ENCODE measurements around the gene PDCL3.

The PDCL3 gene

DNA sequence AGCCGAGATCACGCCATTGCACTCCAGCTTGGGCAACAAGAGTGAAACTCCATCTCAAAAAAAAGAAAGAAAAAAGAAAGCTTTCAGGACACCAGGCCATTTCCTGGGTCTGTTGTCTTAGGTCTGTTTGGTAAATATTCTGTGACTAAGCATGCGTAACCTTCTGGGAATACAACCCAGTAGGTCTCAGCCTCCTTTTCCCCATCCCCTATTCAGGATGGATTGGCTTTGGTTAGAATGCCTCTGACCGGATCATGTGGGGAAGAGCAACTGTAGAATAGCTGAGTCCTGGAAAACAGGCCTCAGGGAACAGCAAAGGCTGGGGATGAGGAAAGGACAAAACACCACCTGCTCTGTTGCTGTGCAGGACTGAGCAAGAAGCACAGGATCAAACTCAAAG lies 1.6 kb upstream of the PDCL3 start:
- no peak for DNase-seq

DNA sequence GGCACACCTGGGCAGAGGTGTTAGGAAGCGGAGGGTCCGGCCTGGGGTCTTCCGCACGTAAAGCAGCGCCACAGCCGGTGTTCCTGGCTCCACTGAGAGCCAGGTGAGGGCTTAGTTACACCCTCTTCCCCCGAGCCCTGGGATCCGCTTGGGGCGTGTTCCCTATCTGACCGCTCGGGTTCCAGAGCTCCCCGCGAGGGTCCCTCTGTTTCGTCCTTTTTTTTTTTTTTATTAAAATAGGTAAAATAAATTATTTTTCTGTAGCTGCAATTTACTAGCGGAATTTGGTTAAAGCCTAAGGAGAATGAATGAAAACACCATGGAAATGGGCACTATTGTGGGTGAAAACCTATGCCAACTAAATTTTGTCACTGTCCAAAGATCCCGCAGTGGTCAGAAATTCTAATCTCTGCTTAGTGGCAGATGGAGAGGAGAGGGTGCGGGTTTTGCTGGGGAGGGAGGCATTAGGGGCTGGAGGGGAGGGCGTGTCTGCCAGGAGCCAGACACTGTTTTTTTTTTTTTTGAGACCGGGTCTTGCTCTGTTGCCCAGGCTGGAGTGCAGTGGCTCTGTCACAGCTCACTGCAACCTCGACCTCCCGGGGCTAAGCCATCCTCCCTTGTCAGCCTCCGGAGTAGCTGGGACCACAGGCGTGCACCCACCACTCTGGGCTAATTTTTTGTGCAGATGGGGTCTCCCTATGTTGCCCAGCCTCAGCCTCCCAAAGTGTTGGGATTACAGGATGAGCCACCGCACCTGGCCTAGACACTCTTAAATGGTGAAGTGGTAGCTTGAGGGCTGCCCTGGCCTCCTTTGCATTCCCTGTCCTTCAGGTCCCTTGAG lies 834 bp downstream of the PDCL3 start:
- DNase-seq = no peak

DNA sequence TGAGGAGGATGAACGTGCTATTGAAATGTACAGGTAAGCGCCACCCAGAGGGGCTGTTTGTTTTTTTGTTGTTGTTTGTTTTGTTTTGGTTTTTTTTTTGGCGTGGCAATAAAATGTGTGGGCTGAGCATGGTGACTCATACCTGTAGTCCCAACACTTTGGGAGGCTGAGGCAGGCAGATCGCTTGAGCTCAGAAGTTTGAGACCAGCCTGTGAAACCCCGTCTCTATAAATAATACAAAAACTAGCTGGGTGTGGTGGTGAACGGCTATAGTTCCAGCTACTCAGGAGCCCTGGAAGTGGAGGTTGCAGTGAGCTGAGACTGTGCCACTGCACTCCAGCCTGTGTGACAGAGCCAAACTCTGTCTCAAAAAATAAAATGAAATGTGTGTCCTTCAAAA lies 6.2 kb downstream of the PDCL3 start:
- DNase-seq = no peak

DNA sequence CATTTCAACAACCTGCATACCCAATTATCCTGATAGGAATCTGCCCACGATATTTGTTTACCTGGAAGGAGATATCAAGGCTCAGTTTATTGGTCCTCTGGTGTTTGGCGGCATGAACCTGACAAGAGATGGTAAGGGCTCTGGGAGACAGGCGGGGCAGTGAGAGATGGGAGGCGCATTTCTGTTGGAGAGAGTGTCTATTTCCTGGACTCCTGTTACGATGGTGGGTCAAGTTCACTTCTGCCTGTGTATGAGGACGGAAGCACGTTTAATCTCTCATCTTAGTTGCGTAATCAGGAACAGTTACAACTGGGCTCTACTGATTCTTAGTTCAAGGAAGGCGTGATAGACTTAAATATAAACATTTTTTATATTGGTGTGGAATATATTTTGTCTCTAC lies 8.9 kb downstream of the PDCL3 start:
- no peak for DNase-seq

DNA sequence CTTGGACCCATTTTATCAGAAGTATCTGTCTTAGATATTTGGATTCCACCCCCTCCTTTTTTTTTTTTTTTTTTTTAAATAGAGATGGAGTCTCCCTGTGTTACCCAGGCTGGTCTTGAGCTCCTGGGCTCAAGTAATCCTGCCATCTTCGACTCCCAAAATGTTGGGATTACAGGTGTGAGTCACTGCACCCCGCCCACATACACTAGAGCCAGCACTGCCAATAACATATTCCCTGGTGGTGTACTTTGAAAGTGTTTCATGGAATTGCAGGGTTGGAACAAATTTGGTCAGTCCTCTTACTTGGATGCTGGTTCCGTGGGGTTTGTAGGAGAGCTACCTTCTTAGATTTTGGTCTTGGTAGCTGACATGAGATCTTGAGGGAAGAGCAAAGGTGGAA lies 15.0 kb downstream of the PDCL3 start:
- DNase-seq = no peak

DNA sequence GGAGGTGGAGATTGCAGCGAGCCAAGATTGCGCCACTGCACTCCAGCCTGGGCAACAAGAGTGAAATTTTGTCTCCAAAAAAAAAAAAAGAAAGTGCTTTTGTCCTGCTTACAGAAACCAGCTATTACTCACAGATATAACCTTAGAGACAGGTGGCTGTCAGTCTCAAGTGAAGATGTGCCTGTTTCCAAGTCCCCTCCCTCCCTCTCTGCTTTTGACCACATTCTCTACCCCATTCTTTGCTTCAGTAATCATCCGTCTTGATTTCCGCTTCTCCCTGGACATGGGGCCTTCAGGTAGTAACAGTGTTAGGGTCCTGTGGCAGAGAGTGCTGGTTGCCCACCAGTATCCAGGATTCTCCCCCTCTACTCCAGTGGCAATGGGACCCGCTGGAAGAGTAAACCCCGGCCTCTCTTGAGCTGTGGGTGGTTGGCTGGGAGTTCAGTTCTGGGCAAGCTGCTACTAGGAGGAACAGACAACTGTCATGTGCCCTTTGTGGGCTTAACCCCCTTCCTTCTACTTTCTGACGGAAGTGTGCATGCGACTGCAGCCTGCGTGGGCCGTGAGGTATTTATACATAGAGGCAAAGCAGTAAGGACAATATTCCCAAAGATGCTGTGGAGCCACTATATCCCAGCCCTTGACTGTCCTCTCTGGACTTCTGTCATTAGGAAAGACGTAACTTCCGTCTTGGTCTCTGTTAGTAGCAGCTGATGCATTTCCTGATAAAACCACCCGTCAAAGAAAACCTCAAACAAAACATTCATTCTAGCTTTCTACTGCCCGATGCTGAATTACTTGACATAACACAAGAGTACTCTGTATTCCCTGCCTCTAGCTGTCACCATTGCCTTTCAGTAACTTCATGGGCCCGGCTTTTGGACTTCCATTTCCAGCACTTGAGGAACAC lies 17.8 kb downstream of the PDCL3 start:
- no peak for DNase-seq

DNA sequence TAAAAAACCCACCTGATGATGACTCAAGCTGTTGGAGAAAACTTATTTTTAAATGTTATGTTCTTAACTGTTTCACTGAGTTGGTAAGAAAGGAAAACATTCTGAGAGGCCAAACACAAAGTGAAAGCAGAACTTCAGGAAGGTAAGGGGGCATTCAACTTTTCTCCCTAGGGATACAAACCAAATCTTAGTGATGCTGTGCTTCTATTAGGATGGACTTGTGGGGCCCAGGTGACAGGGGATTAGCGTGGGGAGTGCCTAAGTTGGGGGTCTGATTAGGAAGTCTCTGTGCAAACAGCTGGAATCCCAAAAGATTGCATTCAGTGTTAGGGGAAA lies 18.5 kb downstream of the PDCL3 start:
- no peak for DNase-seq

DNA sequence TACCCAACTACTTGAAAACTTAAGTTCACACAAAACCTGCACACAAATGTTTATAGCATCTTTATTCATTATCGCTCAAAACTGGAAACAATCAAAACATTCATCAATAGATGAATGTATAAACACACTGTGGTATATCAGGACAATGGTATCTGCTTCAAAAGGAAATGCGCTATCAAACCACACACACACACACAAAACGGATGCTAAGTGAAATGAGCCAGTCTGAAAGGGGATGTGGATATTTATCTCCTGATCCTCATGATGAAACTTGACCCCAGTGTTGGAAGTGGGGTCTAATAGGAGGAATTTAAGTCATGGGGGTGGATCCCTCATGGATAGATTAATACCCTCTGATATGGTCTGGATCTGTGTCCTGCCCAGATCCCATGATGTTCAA lies 22.0 kb downstream of the PDCL3 start:
- DNase-seq = no peak

DNA sequence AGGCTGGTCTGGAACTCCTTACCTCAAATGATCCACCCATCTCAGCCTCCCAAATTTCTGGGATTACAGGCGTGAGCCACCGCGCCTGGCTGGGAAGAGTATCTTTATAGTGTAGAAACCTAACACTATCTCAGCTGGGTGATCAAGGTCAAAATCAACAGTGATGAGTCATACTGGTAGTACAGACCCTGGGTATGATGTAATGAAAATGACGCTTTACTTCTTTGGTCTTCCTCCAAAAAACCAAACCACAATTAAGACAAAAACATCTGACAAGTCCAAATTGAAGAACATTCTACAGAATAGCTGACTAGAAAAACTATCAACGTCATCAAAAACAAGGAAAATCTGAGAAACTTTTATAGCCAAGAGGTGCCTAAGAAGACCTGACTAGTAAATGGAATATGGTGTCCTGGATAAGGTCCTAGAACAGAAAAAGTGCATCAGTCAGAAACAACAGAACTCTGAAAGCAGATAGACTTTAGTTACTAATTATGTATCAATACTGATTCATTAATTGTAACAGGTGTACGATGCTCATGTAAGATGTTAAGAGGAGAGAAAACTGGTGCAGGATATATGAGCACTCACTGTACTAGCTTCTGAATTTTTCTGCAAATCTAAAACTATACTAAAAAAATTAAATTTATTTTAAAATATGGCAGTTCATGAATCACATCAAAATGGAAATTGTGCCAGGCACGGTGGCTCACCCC lies 25.4 kb downstream of the PDCL3 start:
- DNase-seq = no peak

DNA sequence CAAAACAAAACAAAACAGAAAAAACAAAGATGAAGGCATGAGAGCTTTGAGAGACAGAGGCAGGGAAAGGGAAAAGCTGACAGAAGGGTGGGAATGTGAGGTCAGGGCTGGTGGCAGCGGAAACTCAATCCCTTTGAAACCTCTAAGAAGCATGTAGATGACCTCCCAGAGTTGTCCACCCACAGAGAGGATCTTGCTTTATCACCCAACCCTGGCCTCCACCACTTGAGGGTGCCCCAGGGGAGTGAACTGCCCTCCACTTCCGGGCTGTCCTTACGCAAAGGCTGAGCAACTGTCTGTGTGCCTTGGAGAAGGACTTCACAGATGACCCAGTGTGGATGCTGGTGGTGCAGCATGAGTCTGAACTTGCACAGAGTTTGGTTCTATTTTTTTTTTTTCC lies 26.7 kb downstream of the PDCL3 start:
- no peak for DNase-seq

DNA sequence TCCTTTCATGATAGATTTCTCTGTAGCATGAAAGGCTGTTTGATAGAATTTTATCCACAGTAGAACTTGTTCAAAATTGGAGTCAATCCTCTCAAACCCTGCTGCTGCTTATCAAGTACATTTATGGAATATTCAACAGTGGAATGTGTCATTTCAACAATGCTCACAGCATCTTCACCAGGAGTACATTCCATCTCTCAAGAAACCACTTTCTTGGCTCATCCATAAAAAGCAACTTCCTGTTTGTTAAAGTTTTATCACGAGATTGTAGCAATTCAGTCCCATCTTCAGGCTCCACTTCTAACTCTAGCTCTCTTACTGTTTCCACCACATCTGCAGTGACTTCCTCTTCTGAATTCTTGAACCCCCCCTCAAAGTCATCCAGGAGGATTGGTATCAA lies 29.4 kb downstream of the PDCL3 start:
- DNase-seq = no peak

DNA sequence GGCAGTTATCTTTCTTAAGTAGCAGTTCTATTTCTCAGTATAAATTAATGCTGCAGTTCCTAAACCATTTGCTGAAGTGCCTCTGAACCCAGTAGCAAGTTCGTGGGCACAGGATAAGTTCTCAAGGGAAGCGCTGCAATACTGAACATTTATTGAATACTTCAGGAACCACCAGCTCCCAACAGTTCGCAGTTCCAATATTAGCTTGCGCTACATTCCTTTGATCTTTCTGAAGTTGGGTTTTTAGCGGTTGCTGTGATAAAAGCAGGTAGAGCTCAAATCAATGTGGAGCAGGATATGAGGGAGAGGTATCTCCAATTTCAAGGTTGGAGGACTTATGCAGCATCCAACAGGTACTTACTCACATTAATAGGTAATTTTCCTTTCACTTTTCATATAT lies 33.7 kb downstream of the PDCL3 start:
- DNase-seq = no peak

DNA sequence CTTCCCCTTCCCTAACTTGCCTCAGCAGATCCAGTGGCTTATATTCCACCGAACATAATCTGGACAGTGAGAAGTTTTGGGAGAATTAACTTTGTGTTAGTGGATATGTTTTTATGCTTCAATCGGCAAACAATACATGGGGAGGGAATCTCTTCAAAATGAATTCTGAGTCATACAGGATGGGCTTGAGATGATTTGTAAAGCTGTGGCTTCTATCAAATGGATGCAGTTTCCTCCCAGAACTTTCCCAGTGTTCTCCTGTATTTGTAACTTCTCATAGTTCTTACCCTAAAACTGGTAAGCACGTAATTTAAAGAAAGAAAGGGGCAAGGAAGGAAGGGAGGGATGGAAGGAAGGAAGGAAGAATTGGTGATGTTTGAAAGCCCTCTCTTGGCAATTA lies 36.8 kb downstream of the PDCL3 start:
- DNase-seq = no peak

DNA sequence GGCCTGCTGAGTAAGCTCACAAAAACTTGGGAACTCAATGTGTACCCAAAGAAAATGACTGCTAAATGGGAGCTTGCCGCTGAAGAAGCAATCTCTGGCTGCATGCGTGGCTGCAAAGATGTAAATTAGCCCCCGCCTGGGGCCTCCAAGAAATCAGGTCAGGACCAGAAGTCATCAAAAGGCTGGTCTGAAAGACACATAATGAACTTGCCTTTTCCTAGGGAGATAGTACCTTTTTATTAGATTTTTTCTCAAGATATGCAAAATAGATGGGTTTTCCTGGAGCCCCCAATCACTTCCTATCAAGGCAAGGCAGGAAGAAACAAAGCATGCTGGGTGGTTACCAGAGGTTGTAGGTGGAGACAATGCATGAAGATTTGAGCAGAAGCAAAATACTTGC lies 38.9 kb downstream of the PDCL3 start:
- DNase-seq = no peak

DNA sequence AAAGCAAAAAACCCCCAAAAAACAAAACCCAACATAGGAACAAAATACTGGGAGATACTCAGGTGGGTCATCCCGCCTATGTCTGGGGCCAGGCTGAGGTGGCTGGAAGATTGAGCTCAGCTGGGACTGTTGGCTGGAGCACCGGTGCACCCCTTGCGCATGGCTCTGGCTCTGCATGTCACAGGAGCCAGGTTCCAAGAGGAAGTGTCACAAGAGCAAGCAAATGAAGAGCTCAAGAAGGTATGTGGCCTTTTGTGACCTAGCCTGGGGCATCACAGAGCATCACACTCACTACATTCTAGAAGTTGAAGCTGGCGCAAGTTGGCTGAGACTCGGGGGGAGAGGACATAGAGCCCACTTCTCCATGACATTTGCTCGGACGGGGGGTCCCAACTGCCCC lies 40.6 kb downstream of the PDCL3 start:
- no peak for DNase-seq

DNA sequence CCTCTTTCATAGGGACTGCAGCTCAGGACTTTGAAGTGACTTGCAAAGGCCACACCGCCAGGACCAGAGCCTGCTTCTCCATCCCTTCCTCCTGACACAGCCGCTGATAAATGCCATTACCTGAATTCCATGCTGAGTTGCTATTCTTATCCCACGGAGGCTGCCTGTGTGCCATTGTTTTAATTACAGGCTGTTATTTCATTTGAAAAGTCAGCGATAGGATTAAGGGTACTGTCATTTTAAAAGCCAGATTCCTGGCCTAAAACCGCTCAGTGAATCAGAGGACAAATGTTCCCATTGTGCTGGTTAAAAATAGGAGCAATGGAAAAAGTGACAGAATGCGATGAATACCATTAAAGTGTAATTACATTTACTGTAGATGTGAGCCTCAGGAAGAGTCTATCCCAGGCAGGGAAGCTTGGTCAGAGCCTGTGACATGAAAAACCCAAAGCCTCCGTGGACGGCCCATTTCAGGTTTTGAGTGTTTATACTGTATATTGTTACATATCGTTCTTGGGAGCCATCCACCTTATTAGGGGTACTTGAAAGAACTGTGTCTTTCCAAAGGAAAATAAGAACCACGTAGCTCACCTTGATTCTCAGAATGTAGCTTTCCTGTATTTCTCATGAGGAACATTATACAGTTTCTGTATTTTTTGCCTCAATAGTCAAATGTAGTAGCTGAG lies 41.3 kb downstream of the PDCL3 start:
- no peak for DNase-seq

DNA sequence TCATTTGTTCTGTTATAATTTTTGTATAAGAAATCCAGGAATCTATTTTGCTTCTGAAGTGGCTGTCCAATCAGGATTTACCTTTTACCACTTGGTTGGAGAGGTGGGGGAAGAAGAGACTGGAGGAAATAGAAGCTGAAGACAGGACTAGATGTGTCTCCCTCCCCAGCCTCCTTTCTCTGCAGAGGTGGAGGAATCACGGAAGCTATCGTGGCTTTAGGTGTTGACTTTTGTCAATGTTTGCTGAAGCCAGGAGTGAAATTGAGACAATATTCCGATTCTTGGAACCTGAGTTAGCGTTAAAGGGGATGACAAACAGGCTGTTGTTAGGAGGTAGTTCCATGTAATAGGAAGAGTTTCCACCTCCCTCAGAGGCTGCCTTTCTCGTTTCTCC lies 43.5 kb downstream of the PDCL3 start:
- no peak for DNase-seq

DNA sequence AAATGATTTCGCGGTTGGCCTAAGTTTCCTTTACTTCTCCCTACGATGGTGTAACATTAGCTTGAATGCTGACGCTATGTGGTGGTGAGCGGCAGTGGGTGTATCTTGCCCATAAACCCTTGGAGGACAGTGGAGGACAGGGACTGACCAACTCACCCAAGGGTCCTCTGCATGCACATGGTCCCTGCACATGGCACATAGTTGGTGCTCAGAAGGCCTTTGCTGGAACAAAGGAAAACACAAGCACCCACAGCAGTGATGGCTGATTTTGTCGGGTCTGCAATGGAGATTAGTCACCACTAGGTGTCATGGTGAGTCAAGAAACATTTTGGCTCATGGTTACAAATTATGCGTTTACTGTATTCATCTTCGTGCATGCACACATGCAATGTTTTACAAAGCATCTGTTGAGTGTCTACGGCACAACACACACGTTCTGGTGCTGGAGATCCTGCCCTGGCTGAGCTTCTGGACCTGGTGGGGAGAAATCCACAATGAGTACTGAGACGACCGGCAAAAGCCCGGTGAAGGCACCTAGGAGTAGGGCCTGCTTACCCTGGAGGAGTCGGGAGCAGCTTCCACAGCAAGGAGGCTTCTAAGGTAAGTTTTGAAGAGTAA lies 44.0 kb downstream of the PDCL3 start:
- no peak for DNase-seq

DNA sequence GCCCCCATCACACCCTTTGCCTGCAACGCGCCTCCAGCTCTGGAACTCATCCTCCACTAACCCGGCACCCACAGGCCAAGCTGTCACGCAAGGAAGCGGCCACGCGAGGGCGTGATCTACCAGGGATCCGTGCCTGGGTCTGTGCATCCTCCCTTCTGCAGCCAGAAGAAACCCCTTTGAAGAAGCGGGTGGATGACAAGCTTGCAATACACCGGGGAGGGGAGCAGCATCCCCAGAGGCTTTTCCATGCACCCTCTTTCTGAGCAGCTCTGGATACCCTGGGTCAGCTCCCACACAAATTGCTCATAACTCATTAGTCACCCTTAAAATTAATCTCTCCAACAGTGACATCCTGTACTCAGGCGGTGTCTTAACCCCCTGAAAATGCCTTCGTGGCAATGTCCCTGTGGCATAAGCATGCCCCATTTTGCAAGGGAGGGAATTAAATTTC lies 47.6 kb downstream of the PDCL3 start:
- no peak for DNase-seq

DNA sequence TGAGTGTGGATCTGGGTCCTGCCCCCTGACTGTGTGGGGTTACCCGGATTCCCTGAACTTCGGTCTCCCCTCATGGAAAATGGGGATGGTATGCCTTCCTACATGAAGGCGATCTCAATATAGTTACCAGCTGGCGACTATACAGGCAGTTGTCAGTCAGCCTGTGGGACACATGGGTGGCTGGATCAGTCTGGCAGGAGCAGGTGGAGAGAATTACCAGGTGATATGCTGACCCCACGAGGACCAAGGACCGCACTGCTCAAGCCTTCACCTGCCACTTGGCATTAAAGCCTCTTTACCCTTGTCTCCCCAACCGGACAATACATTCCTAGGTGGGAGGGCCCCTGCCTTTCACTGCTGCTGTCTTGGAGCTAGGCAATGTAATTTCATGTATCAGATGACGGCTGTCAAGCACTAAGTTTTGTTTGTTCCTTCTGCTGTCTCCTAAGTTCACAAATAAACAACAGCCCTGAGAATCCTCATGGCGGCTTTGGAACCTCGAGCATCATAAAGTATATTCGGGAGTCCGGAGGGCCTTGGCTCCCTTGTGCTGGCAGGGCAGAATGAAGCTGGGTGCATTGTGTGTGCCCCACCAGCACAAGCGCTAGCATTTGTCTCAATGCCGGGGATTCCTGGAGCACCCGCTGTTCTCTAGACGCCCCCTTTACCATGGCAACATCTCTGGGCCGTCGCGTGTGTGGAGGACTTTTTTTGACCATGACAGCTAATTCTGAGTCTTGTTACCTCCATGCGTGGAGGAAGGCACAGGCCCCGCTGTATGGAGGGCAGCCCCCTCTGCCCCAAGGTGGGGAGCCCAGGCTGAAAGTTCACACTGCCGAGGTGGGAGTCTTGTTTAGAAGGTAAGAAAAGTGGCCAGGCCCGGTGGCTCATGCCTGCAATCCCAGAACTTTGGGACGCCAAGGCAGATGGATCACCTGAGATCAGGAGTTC lies 48.6 kb downstream of the PDCL3 start:
- DNase-seq = no peak

DNA sequence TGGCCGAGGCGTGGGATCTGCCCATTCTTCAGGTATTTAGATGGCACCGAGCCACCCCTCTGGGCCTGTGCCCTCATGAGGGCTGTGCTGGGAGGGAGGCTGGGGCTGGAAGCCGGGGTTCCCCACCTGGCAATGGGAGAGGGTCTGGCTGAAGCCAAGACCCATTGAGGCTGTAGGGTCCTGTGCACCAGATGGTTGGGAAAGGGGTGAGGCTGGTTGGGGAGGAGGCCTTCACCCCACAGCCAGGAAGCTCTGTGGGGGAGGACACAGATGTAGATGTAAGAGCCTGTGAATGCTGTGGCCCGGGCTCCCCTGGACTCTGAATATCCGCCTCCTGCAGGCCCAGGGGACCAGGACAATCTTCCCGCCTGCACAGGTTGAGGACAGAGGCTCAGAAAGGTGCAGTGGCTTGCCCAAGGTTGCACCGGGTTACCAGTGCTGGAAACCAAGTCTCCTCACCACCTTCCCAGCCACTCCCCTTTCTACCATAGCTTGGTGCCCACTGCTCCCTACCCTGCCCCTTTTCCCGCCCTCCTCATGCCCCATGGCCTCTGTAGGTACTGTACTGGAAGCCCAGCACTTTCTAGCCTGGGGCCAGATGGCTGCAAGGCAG lies 49.7 kb downstream of the PDCL3 start:
- DNase-seq = no peak

All from SIG-M5 (cell line).